T-helper 2 cell treated with Interferon-gamma antibody and Interleukin-4, amounts not matched to agents 5 μg/mL and 100 μg/mL, for 36 hours (primary cell): ENCODE data around the gene INHBA.

Experiments used
- DNase-seq: peaks from one replicate; pipeline ENCODE4 v3.0.0; 2021; ENCODE audit warnings: low spot score
- H3K27ac Mint-ChIP-seq: one replicate; pipeline ENCODE4 v1.8.0; 2021; ENCODE audit warnings: mild to moderate bottlenecking, mixed read lengths
- H3K27me3 Mint-ChIP-seq: one replicate; pipeline ENCODE4 v1.8.0; 2021; ENCODE audit warnings: low read depth, mixed read lengths
- H3K36me3 Mint-ChIP-seq: one replicate; pipeline ENCODE4 v1.8.0; 2021; ENCODE audit warnings: low read depth, mixed read lengths
- H3K4me1 Mint-ChIP-seq: one replicate; pipeline ENCODE4 v1.8.0; 2021; ENCODE audit warnings: low read depth, mixed read lengths
- H3K4me3 Mint-ChIP-seq: one replicate; pipeline ENCODE4 v1.8.0; 2022; ENCODE audit warnings: mild to moderate bottlenecking, moderate library complexity, mixed read lengths
- H3K9me3 Mint-ChIP-seq: one replicate; pipeline ENCODE4 v1.8.0; 2021; ENCODE audit warnings: mixed read lengths

Gene INHBA

DNA sequence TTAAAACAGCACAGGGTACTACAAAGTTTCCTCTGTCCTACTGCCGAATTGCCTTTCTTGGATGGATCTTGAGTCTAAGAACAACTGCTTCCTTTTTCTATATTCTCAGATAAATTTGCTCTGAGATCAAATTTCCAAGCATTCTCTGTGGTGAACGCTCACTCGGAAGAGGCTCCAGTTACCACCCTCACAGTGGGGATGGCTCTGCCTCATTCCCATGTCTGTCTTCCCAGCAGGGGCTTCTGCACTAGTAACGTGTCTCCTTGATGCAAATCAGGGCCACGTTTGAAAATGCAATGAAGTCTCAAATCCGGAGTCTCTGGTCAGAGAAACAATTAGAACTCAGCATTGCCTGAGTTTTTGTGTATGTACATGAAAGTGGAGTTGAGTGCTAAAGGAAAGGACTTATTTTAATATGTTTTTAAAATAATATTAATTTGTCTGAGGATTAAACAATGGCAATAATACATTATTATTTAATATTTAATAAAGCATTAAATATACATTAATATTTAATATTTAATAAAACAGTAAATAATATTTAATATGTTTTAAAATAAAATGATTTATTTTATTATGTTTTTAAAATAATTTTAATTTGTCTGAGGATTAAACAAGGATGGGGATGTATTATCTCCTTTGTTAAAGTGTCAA lies 61.8 kb downstream of the INHBA start:
- no peak for DNase-seq
- no peak overlapping the region for H3K4me3 Mint-ChIP-seq
- H3K9me3 Mint-ChIP-seq = peaks cover 6% of the 10 kb centered on the region
- no peak overlapping the region for H3K27ac Mint-ChIP-seq
- H3K36me3 Mint-ChIP-seq = no peaks in the 10 kb centered on the region
- no peaks in the 10 kb centered on the region for H3K4me1 Mint-ChIP-seq
- no peaks in the 10 kb centered on the region for H3K27me3 Mint-ChIP-seq

DNA sequence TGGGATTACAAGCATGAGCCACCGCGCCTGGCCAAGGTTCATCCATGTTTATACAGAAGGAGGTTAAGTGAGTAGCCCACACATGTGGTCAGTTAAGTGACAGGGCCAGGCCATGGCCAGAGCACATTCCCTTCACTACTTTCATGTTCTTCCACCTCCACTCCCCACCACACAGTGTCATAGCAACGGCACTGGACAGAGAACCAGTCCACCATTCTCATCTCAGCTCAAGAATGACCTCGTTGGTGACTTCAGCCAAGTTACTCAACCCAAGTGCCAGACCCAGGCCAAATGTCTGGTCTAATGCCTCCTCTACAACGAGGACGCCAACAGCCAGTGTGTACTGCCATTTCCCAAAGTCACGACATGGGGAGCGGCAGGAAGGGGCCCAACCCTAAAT lies 62.4 kb downstream of the INHBA start:
- Mint-ChIP-seq H3K9me3 (peaks cover 6% of the 10 kb centered on the region), H3K4me1 (no peaks in the 10 kb centered on the region), H3K27me3 (no peaks in the 10 kb centered on the region), H3K4me3 (no peak overlapping the region), H3K36me3 (no peaks in the 10 kb centered on the region), H3K27ac (no peak overlapping the region)
- DNase-seq = no peak

DNA sequence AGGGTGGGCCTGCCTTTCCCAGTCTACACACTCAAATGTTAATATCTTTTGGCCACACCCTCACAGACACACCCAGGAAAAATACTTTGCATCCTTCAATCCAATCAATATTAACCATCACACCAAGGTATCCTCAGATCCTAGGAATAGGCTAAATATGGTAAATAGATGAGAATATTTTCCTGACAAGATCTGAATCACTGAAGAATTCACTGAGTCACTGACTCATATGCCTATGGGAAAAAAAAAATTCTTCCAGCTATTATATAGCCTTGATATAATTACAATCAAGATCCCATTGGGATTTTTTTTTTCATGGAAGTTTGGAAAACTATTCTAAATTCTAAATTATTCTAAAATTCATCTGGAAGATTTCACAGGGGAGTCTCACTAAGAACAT lies 65.8 kb downstream of the INHBA start:
- DNase-seq = no peak

More for the DNA sequence above, 65.8 kb downstream of the INHBA start:
- no peak overlapping the region for H3K27ac Mint-ChIP-seq
- H3K27me3 Mint-ChIP-seq = no peaks in the 10 kb centered on the region
- peaks cover 6% of the 10 kb centered on the region for H3K9me3 Mint-ChIP-seq
- no peaks in the 10 kb centered on the region for H3K36me3 Mint-ChIP-seq
- H3K4me1 Mint-ChIP-seq = no peaks in the 10 kb centered on the region
- no peak overlapping the region for H3K4me3 Mint-ChIP-seq
